Astrocyte of the cerebellum (primary cell): Measurements from ENCODE around the gene ZRANB1.

ENCODE experiments used
- DNase-seq: peaks from one replicate; pipeline ENCODE4 v3.0.0-alpha.2; 2011; ENCODE audit warnings: low read depth
- H3K4me3 ChIP-seq: 2 replicates; pipeline ENCODE4 v1.5.1; 2011; ENCODE audit warnings: mild to moderate bottlenecking, low read depth, low read length, moderate library complexity
- CTCF ChIP-seq: IDR thresholded peaks from 2 replicates; pipeline ENCODE4 v1.5.1; 2012; ENCODE audit warnings: low read length, low read depth, moderate library complexity, mild to moderate bottlenecking; ENCODE audit errors: missing control alignments
- in situ Hi-C: cut with HindIII; loops from 2 replicates; pipeline ENCODE4 v1.10.0; 2017; ENCODE audit warnings: low sequenced_read_pairs

ZRANB1 gene

GRCh38 chr10:124996127-124996853, 54.4 kb downstream of the ZRANB1 start:
- H3K4me3 ChIP-seq: no peak overlapping the region
- in situ Hi-C loops: no loop called here
- DNase-seq: no peak
- no peak for TF ChIP-seq CTCF

- in situ Hi-C loops: no loop called here
- no peak for DNase-seq
- H3K4me3 ChIP-seq: no peak overlapping the region
- TF ChIP-seq CTCF: no peak
Observed at GRCh38 chr10:124996854-124997215, 54.9 kb downstream of the ZRANB1 start.

- in situ Hi-C loops: no loop called here
- no peak overlapping the region for H3K4me3 ChIP-seq
- no peak for TF ChIP-seq CTCF
- no peak for DNase-seq
Observed at GRCh38 chr10:124997306-124997705, 55.4 kb downstream of the ZRANB1 start.

GRCh38 chr10:124997771-124998623, 56.1 kb downstream of the ZRANB1 start:
- TF ChIP-seq CTCF: no peak
- H3K4me3 ChIP-seq: no peak overlapping the region
- DNase-seq: no peak
- in situ Hi-C loops: no loop called here

- no peak for TF ChIP-seq CTCF
- no peak for DNase-seq
- no peak overlapping the region for H3K4me3 ChIP-seq
- in situ Hi-C loops: no loop called here
Observed at GRCh38 chr10:124998624-124999291, 56.8 kb downstream of the ZRANB1 start.
